UCSD-AML1 (cell line): ENCODE results near the gene CIAO1.
"Not testable (repeated sequence)": the region's sequence is repeated elsewhere in the genome, so short reads cannot be mapped to it uniquely, and the experiment has no call there.

Experiments
- DNase-seq: peaks from one replicate; lab custom pipeline; 2025; ENCODE audit not compliant: unreplicated experiment; lab: John Stamatoyannopoulos, UW

CIAO1 gene

GRCh38 chr2:96249654-96250053 is 16.4 kb upstream of the CIAO1 start:
- no peak for DNase-seq

DNA sequence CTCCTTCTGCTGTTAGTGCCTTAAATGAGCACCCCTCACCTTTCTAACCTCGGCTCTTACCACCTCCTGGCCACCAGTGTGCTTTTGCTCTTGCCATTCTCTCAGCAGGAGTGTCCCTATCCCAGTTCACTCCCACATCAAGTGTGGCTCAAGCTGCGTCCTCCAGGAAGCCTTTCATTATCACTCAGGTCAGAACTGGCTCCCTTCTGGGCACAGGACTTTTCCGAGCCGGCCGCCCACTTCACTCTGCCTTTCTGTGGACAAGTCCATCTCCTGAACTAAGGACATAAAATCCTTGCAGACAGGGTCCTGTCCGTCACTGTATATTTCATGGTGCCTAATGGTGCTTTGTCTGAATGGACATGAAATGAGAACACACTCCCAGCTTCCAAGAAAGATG is 15.8 kb upstream of the CIAO1 start:
- DNase-seq, result no peak

DNA sequence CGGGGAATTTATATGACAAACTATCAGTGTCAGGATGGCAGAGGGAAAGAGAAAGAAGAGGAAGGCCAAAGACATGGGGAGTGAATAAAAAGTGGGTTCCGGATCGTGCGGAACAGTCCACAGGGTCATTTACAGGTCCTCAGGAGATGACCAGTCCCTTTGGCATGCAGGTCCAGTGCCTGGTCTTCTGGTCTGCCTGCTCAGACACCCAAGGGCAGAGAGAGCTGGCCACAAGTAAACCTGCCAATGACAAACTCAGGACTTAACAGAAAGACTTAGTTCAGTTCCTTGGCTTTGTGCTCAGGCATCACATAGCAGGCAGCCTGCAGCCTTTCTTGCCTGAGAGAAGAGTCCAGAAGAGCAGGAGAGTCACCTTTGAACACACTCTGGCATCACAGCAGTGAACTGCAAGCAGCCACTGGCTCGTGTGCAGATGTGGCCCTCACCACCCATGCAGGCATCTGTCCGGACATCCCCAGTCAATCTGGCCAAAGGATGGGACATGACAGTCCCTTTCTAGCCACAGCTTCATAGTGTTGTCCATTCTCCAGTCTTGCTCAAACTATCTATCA is 14.2 kb upstream of the CIAO1 start:
- DNase-seq, result peak; percentile 46

DNA sequence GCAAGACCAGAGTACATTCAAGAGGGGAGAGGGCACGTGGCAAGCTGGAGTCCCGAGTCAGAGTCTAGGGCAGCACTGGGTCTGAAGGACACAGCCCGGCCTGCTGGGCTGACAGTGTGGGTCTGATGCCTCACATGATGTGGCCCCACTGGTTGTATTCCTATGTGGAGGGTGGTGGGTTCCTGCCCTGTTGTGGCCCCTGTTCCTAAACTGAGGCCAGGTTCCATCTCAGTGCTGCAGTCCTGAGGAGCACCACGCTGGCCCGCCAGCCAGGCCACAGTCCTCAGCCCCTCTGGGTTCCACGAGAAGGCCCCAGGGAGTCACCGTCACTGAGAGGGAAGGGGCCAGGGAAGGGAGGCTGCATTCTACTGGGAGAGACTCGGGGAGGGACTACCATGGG is 13.5 kb upstream of the CIAO1 start:
- DNase-seq, result no peak

DNA sequence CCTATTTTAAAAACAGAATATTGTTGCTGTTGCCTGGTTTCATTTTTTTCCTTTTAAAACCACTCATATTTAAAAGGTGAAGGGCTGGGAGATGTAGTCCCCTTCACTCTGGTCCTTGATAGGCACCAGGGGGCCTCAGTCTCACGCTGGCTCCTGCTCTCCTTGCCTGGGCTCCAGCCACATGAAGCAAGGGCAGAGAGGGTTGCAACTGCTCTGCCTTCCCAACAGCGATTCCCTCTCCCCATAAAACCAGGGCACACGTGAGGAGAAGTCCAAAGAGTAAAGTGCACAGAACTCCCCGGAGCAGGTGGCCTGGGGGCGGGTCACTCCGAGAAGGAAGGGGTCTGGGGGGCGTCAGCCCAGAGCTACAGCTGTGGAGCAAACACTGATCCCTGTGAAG is 13.0 kb upstream of the CIAO1 start:
- no peak for DNase-seq

GRCh38 chr2:96254571-96254970 is 11.5 kb upstream of the CIAO1 start:
- peak; percentile 35 for DNase-seq

- DNase-seq, result peak; percentile 52
These were observed 9.4 kb upstream of the CIAO1 start for GRCh38 chr2:96256611-96257113.

DNA sequence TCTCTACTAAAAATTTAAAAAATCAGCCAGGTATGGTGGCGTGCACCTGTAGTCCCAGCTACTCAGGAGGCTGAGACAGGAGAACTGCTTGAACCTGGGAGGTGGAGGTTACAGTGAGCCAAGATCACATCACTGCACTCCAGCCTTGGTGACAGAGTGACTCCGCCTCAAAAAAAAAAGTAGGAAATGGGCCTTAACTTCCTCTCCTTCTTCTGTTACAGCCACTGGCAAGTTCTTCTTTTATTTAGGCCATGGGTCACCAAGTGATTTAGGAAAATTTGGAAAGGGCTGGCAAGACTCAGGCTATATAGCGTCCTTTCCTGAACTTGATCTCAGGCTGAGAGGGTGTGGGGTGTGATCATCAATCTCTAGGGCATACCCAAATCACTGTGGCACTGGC is 8.3 kb upstream of the CIAO1 start:
- not testable (repeated sequence) for DNase-seq

DNA sequence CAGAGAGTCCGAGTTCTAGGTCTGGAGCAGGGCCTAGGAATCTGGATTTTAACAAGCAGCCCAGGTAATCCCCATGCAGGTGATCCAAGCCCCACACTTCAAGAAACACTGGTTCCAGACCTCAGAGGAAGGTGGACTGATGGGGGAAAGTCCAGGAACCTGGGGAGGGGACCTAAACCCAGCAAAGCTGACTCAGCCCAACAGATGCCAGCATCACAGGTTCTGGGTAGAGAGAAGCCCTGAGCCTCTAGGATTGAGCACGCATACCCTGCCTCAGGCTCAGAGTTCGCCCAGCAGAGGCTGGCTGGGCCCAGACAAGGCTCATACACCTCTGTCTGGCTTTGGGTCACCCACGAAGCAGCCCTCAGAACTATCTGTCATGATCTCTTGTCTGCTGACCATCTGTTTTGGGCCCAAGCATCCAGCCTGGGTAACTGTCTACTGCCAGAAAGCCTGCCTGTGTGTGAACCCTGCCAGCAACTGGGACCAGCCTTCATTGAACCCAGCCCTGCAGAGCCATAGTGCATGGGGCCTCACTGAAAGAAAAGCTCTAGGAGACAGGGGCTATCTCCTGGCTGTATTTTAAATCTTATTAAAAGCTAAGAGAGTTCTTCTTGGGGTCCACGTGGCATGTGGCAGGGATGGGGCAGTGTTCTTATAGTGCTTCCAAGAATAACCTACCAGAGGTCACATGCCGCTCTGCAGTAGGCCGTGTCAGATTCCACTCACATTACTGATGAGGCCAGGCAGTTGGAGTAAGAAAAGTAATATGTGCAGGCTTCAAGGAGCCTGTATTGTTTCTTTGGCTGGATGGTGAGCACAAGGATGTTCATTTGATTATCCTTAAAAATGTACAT is 7.6 kb upstream of the CIAO1 start:
- no peak for DNase-seq

DNA sequence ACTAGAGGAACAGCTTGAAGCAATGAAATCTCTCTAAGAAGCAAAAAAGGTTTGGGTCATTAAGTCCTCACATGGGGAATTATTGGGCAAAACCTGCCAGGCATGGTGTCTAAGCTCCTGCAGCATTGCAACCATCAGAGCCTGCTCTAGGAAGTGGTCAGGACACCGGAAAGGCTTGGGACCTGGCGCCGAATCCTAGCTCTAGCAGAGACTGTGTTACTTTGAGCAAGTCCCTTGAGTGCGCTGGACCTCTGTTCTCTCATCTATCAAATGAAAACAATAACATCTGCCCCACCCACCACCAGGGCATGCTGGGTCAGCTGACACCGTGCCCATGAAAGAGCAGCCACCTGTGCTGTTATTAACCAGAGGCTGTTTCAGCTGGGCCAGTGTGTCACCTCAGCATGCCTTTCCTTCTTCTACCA is 6.5 kb upstream of the CIAO1 start:
- peak; percentile 46 for DNase-seq

DNA sequence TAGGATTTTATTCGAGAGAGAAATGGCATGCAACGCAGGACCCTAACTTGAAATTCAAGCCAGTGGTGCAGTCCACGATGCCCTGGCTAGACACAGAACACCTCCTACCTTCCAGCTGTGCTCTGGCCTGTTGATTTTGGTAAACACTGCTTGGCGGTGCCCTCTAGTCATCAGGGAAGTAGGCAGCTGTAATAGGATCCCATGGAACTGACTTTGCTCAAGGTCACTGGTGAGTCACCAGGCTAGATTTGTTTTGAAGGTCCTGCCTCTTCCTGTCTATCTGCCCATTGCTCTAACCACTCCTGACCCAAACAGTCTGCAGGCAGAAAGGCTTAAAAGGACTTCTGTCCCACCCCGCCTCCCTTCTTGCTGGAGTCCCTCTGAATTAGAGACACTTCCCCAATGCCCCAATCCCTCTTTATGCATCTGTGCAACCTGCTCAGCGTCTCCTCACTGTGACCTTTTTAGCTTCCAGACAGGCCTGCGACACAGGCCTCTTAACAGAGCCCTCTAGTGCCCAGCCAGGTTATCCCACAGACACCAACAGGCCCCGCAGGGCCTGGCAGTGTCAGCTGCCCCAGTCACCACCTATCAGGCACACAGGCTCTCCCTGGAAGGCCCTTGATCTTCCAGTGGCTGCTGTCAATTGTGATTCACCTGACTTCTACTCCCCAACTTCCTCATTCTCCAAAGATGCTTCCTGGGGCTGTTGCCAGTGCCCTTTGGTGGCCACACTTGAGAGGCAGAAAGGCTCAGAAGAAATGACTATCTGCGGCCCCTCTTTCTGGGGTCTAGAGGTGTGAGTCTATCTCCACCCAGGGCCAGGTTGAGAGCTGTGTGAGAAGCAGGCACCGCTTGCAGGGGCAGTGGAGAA is 5.4 kb upstream of the CIAO1 start:
- DNase-seq, result peak; percentile 73

DNA sequence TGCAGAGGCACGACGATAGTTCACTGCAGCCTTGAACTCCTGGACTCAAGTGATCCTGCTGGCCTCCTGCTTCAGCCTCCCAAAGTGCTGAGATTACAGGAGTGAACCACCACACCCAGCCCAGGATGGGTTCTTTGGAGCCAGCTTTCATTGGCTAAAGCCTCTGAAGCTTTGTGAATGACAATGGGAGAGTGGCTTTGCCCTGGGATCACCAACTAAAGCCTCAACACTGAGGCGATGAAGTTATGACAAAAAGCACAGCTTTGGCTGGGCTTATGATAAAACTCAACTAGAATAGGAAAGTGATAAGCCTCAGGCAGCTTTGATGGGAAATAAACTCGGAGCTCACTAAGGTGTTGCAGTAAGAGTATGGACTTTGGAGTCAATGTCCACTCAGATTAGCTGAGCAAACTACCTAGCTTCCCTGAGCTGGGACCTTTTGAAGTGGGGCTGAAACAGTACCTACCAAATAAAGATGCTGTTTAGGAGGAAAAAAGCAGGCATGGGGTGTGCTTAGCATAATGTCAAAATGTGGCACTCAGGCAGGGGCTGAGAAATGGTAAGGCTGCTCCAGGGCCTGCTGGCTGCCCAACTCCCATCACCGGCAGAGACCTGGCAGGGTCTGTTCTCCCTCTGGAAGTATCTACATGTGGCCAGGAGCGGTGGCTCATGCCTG is 4.6 kb upstream of the CIAO1 start:
- no peak for DNase-seq

DNA sequence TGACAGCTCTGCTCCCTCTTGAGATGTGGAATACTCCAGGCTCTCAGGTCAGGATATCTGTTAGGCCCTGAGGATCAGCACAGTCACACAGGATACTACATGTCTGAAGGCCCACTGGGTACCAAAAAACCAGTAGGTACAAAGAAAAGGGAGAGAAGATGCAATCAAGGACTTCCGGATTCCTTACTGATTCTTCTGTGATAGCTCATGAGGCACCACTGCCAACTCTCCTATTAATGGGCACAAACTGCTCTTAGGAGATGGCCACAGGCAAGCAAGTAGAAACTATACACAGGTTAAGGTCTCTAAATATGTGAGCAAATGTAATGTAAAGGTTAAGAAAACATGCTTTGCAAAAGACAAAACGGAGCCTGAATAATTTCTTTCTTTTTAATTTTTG is 3.7 kb upstream of the CIAO1 start:
- DNase-seq, result no peak

DNA sequence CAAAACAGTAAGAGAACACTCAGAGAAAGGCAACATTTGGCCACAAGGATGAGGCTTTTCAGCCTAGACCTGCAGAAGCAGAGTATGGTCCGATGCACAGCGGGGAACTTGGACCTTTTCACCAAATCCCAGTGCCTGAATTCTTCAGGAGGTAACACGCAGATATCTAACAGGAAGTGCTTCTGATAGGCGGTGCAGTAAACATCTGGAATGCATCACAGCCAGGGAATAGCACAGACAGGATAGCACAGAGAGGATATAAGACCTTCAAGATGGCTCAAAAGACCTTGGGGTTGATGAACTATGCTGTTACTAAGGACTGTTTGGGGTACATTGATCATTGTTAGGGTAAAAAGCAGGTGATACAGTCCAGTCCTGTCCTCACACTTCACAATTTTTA is 1.9 kb upstream of the CIAO1 start:
- no peak for DNase-seq

DNA sequence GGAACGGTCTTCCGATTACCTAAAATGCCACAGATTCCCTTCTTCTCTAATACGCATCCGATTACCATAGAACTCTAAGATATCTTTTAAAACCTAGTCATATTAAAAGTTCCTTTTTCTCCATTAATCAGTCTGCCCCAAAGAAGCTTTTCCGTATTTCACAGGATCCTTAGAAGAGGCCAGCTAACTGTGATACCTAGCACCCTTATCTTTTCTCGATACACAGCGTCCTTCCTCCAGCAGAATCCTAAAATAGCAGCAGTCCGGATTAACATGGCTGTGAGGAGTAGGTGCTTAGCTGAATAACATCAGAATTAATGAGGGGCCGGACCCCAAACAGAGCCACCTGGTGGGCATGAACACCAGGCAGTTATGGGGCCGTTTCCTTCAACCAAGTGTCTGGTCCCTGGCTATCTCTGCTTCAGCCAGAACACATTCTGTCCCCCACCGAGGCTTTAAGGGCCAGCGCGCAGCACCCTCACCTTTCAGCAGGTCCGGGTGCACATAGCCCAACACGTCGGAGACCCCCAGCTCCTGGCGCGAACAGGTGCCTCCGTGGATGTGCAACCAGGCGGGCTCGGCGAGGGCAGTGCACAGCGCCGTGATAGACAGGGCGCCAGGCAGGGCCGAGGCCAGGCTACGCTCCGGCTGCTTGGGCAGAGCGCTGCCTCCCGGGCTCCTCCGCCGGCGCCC is 1.2 kb upstream of the CIAO1 start:
- DNase-seq, result peak; percentile 46

DNA sequence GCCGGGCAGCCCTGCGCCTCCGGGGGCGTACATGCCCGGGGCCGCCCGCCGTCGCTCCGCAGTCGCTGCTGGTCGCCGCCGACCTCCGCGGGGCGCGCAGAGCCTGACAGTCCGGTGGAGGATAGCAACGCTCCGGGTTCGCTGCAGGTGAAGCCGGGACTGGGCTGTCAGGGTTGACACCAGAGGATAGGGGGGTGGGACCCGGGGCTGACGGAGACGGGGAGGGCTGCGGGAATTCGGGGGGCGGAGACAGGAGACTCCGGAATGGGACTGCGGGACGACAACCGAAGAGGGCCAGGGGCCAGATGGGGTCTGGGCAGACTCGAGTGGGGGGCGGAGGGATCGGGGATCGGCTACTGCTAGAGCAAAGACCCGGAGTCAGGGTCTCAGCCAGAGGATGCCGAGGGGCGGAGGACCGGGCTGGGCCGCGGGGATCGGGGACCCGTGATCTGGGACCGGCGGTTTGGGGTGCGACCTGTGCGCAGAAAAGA is 631 bp upstream of the CIAO1 start:
- no peak for DNase-seq

- peak; percentile 48 for DNase-seq
These were observed 1.3 kb downstream of the CIAO1 start for GRCh38 chr2:96267159-96267971.

- DNase-seq, result no peak
These were observed 6.0 kb downstream of the CIAO1 start for GRCh38 chr2:96271995-96272394.

DNA sequence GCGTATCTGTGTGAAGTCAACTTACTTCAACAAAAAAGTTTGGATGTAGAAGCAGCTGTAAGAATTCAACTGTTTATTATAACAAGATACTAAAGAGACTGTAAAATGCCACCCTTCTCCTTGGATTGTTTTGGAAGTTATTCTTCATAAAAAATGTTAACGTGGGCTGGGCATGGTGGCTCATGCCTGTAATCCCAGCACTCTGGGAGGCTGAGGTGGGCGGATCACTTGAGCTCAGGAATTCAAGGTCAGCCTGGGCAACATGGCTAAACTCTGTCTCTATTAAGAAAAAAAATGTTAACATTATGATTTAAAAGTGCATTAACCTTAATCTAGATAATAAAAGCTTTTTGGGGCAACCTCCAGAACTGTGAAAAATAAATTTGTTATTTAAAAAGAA is 7.7 kb downstream of the CIAO1 start:
- DNase-seq, result no peak
